A549 treated with CORT108297 at 1 μM for 4 hours (cell line): Measurements from ENCODE around the gene EFCAB5. TPM values are rescaled to one million over a fixed set of nuclear protein-coding genes. Genes with fewer than 3 reads are reported as not detected.

Experiments
- total RNA-seq: library from RNA; stranded (reverse); fragments of 200-300 nt; extraction: Qiagen RNA extraction; gene quantifications from 5 replicates; pipeline ENCODE4 v1.2.3, GENCODE V29; 2022

EFCAB5 gene
- 0.16 to 0.59 TPM (median 0.46 TPM) in 5 replicates for total RNA-seq

DNA sequence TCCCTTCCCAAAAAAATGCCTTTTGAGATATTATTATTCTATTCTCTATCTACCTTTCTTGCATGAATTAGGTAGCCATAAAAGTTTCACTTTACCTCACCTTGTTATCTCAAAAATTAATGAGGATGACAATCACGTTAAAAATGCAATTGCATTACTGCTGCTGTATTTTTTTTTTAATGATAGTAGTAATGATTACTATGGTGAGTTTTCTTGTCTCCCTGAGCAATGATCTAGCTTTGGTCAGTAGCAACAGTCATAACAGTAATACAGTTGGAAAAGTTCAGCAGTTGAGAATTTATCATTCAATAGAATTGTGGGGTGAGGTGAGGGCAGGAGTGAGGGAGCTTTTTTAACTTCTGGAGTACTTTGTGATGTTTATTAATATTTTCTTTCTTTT is at the start of gene EFCAB5:
Gene EFCAB5, plus strand, starts transcription at position 301 of the 400 bp plus-strand sequence. CDS start 163 bp downstream, outside the sequence.

DNA sequence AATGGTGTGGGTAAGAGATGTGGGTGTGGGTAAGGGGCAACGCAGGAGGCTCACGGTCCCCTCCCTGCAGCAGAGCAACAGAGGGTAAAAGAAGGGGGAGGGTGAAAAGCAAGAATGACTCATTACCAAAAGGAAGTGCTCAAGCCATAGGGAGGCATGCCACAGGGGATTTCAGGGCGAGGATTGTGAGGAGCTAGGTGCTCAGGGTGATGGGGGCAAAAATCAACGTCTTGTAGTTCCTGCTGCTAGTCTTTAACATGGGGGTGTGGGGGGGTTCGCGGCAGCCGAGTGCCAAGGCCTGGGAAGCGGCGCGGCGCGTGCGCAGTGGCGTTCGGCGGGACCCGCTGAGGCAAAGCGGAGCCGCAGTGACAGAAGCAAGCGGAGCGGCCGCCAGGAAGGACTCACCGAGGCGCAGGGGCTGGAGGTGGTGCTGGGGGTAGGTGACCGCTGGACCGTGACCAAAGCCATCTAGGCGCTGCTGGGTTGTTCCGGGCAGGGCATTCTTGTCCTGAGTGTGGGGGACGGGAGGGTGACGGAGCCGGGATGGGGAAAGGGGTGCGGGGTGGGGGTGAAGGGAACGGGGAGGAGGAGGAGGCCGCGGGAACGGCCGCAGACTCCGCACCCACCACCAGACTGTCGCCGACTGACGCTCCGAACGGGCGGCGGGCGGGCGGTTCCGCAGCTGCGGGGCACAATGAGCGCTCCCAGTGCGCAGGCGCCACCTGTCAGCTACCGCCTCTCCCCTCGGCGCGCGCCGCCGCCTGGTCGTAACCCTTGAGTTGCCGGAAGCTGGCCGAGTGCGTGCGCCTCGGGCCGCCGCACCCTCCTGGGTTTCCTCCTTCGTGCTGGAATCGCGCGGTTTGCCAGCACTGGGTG is 11.7 kb upstream of the EFCAB5 start, which contains the start of gene SSH2:
Gene SSH2, minus strand, starts transcription at position 696 of the 876 bp plus-strand sequence. Its CDS starts 228 bp downstream, at position 468.

DNA sequence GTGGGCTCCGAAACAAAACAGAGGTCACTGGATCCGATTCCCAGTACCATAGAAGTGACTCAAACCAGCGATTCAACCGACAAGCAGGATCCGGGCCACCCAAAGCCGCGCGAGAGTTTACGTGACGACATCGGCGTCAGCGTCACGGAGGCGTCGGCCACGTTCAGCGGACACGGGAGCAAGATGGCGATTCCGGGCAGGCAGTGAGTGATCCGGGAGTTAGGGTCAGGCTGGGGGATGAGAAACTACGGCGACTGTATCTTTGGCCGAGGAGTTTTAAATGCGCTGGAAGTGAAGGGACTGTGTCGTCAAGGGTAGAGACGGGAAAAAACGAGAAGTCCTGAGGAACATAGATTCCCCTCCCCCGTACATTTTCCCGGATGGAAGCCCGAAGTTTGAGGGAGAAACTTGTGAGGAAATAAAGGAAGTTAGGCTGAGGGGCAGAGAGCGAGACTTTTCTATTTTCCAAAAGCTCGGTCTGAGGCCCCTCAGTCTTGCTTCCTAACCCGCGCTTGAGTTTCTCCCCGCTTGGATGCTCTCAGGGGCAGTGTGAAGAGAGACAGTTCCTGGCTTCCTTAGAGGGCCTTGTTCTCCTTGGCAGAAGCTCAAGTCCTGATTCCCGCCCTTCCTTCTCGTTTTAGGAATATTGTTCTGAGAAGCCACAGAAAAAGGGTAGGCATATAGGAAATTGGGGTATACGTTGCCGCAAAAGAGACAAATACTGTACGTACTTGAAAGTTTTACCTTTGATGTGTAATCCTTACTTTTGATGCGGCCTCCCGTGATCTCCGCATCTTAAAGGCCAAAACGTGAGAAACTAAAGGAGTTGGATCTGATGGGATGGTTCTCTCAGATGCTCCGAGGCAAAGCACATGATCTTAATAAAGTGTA is 175.5 kb downstream of the EFCAB5 start, which contains the start of gene NSRP1:
Gene NSRP1, plus strand, starts transcription at position 156 of the 891 bp plus-strand sequence. Its CDS starts 28 bp downstream, at position 184.

Other genes with a start within 250 kb of the EFCAB5 start
- 24.2 to 32.1 TPM (median 31.8 TPM) in 5 replicates for gene SSH2, start 11.4 kb upstream of the EFCAB5 start, total RNA-seq
- gene NSRP1, start 175.2 kb downstream of the EFCAB5 start, total RNA-seq = 25.1 to 40.2 TPM (median 27.4 TPM) in 5 replicates